GM08714 (cell line): Measurements from ENCODE around the gene ENTHD1.

ENCODE experiments used
- H3K4me3 ChIP-seq: fragments of 200-500 bp; sonication (Bioruptor generic); 2 replicates; pipeline ENCODE4 v1.5.1; 2014; ENCODE audit warnings: mild to moderate bottlenecking, low read length, inconsistent platforms
- ZNF274 ChIP-seq: IDR thresholded peaks from 2 replicates; pipeline ENCODE4 v1.6.1; 2012; ENCODE audit warnings: mild to moderate bottlenecking, low read depth, low read length

ENTHD1 gene

DNA sequence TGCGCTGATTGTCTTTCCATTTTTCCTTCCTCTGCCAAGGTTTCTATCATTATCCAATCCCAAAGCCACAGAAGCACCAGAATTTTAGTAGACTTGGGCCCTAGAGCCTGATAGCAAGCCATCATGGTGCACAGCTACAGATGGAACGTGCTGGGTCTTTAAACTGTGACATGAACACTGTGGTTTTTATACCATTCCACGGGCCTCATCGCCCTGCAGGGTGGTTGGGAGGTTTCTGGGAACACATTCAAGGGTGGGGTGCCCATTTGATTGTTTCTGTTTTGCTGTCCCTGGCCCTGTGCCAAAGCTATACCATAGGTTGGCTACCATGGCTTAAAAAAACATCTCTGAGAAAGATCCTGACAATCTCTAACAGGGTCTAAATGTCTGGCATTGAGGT is 171.1 kb downstream of the ENTHD1 start:
- no peak for TF ChIP-seq ZNF274
- no peak overlapping the region for H3K4me3 ChIP-seq

- no peak overlapping the region for H3K4me3 ChIP-seq
- TF ChIP-seq ZNF274 = no peak
Observed at GRCh38 chr22:39722032-39722325, 171.6 kb downstream of the ENTHD1 start.

GRCh38 chr22:39721206-39722031 is 172.1 kb downstream of the ENTHD1 start:
- TF ChIP-seq ZNF274 = no peak

DNA sequence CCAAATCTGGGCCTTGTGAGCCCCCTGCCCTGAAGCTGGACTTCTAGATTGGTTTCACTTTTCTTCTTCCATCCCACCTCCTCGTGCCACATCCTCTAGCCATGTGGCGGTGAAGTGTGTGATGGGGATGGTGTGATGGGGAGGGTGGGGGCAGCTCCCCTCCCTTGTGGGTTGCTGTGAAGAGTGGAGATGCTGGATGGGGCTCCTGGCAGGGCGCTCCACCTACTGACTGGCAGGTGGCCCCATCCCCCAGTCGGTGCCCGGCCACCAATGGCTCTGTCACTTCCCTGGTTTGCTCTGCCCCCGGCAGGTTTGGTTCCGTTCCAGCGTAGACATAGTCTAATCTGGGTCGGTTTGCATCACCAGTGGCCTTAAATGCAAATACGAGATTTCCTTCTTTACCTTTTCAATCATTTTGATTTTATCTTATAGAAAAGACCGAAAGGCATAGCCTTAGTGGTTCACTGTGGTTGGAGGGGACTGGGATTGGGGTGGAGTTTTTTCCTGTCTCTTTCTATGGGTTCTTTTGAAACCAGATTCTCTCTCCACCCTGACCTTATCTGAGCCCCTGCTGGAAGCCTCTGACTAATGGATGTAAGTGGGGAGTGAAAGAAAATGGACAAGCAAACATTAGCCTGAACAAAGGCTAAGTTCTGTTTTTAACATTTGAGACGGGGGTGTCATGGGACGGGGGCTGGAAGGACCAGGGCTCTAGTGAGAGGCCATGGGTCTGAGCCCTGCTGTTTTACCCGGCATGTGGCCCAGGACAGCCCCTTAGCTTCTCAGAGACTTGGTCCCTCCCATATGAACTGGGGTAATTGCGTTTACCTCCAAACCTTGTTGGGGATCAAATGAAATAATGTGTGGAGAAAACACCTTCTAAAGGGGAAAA is 173.8 kb downstream of the ENTHD1 start:
- TF ChIP-seq ZNF274 = no peak
- H3K4me3 ChIP-seq = no peak overlapping the region

More at GRCh38 chr22:39721206-39722031, 172.1 kb downstream of the ENTHD1 start:
- no peak overlapping the region for H3K4me3 ChIP-seq

- H3K4me3 ChIP-seq = no peak overlapping the region
- TF ChIP-seq ZNF274 = no peak
Observed at GRCh38 chr22:39718921-39719475, 174.6 kb downstream of the ENTHD1 start.

DNA sequence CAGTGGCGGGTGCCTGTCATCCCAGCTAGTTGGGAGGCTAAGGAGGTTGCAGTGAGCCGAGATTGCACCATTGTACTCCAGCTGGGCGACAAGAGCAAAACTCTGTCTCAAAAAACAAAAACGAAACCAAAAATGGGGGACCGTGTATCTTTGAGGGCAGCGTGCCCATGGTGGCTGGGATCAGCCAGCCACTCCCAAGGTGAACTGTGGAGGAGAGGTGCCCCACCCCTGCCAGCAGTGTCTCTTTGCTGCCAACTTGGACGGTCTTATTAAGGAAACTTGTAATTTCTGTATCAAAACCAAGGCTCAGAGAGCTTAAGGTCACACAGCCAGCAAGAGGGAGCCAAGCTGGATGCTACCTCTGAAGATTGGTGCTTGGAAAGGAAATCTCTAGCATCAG is 175.4 kb downstream of the ENTHD1 start:
- no peak overlapping the region for H3K4me3 ChIP-seq
- TF ChIP-seq ZNF274 = no peak

- TF ChIP-seq ZNF274 = no peak
- no peak overlapping the region for H3K4me3 ChIP-seq
Observed at GRCh38 chr22:39717099-39717498, 176.5 kb downstream of the ENTHD1 start.

DNA sequence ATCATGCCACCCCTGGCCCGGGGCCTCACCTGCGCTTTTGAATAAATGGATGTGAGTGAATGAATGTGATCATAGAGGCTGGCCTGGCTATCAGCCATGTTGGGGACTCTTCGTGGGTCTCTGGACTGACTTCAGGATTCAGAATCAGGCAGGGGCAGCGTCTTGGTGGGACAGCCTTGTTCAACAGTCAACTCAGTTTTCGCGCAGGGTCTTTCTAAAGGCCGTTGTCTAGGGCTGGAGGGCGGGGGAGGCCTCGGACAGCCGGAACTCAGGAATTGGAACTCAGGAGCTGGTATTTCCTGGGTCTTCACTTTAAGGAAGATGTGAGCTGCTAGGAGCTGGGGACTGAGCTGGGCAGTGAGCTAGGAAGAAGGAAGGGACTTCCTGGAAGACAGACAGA is 177.0 kb downstream of the ENTHD1 start:
- no peak for TF ChIP-seq ZNF274
- no peak overlapping the region for H3K4me3 ChIP-seq

DNA sequence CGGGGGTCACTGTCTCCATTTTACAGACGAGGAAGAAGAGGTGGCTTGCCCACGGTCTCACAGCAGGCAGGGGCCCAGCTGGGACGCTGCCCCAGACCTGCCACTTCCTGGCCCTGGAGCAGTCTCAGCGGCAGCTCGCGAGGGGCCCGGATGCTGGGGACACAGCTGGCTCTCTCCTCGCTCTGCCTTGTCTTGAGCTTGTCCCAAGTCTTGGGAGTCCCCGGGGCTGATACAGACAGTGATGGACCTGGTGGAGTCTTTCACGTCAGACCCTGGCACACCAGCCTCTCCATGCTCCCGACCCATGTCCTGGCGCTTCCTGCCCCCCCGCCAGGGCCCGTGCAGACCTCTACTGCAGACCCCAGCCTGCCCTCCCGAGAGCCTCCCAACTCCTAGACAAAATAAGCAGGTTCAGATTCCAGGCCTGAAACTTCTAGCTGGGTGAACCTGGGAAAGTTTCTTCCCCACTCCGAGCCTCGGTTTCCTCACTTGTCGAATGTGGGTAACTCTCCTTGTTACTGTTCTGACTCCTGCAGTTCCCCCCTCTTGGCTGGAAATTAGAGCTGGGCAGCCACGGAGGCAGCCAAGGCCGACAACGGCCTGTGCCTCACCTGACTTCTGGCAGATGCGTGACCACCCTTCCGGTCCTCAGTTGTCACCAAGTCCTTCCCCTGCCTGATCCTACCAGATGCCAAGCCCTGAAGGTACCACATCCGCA is 177.6 kb downstream of the ENTHD1 start:
- H3K4me3 ChIP-seq = no peak overlapping the region
- no peak for TF ChIP-seq ZNF274

DNA sequence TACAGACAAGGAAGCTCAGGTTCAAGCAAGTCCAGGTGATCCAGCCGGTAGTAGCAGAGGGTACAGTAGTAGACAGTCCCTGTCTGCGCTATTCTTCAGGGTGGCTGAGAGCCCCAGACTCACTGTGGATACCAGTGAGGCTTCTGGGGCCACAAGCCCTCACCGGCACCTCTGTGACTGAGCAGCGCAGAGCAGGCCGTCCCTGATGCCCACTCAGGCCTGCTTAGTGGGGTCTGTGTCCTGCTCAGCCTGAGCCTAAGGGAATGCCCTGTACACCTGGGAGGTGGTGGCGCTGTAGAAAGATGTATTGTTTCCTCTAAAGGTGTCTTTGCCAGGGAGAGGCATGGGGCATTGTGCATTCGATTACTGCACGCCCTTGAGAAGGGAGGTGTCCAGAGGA is 179.2 kb downstream of the ENTHD1 start:
- TF ChIP-seq ZNF274 = no peak
- no peak overlapping the region for H3K4me3 ChIP-seq

- no peak for TF ChIP-seq ZNF274
- no peak overlapping the region for H3K4me3 ChIP-seq
Observed at GRCh38 chr22:39713799-39714290, 179.7 kb downstream of the ENTHD1 start.

- TF ChIP-seq ZNF274 = no peak
- H3K4me3 ChIP-seq = no peak overlapping the region
Observed at GRCh38 chr22:39712751-39713525, 180.6 kb downstream of the ENTHD1 start.

GRCh38 chr22:39712081-39712480 is 181.5 kb downstream of the ENTHD1 start:
- H3K4me3 ChIP-seq = no peak overlapping the region
- TF ChIP-seq ZNF274 = no peak
